Measurements from ENCODE around the gene ADGRB3. TPM values are rescaled to one million over a fixed set of nuclear protein-coding genes. Genes with fewer than 3 reads are reported as not detected.
"Not testable (repeated sequence)": the region's sequence is repeated elsewhere in the genome, so short reads cannot be mapped to it uniquely, and the experiment has no call there.

ADGRB3 gene
- total RNA-seq, 1 donor from 2014 or later: 158 TPM

GRCh38 chr6:68642977-68643376 lies 7.9 kb downstream of the ADGRB3 start:
- DNase-seq (ENCODE audit: low spot score in 2 of 2): no peak
- FAIRE-seq: no peak

- DNase-seq (ENCODE audit: low spot score in 2 of 2) (no peak), FAIRE-seq (no peak)
Measured at GRCh38 chr6:68649669-68650068, 14.6 kb downstream of the ADGRB3 start.

- FAIRE-seq: no peak
- no peak for DNase-seq (ENCODE audit: low spot score in 2 of 2)
Measured at GRCh38 chr6:68650142-68650541, 15.1 kb downstream of the ADGRB3 start.

- no peak for FAIRE-seq
- DNase-seq (ENCODE audit: low spot score in 2 of 2): no peak
Measured at GRCh38 chr6:68651011-68651985, 16.2 kb downstream of the ADGRB3 start.

- FAIRE-seq: no peak
- no peak for DNase-seq (ENCODE audit: low spot score in 2 of 2)
Measured at GRCh38 chr6:68652117-68652536, 17.0 kb downstream of the ADGRB3 start.

- DNase-seq (ENCODE audit: low spot score in 2 of 2) (no peak), FAIRE-seq (no peak)
Measured at GRCh38 chr6:68653074-68653705, 18.1 kb downstream of the ADGRB3 start.

- FAIRE-seq (no peak), DNase-seq (ENCODE audit: low spot score in 2 of 2) (no peak)
Measured at GRCh38 chr6:68653706-68654089, 18.6 kb downstream of the ADGRB3 start.

GRCh38 chr6:68654134-68654533 lies 19.1 kb downstream of the ADGRB3 start:
- no peak for DNase-seq (ENCODE audit: low spot score in 2 of 2)
- no peak for FAIRE-seq

GRCh38 chr6:68655028-68655427 lies 19.9 kb downstream of the ADGRB3 start:
- FAIRE-seq (no peak), DNase-seq (ENCODE audit: low spot score in 2 of 2) (no peak)

GRCh38 chr6:68657374-68658139 lies 22.5 kb downstream of the ADGRB3 start:
- no peak for DNase-seq (ENCODE audit: low spot score in 2 of 2)

GRCh38 chr6:68658338-68658737 lies 23.3 kb downstream of the ADGRB3 start:
- DNase-seq (ENCODE audit: low spot score in 2 of 2): no peak
- FAIRE-seq: no peak

More at GRCh38 chr6:68657374-68658139, 22.5 kb downstream of the ADGRB3 start:
- FAIRE-seq: no peak

- FAIRE-seq (no peak), DNase-seq (ENCODE audit: low spot score in 2 of 2) (no peak)
Measured at GRCh38 chr6:68673255-68673654, 38.2 kb downstream of the ADGRB3 start.

GRCh38 chr6:68675548-68675947 lies 40.5 kb downstream of the ADGRB3 start:
- FAIRE-seq (no peak), DNase-seq (ENCODE audit: low spot score in 2 of 2) (no peak)

GRCh38 chr6:68676094-68676493 lies 41.0 kb downstream of the ADGRB3 start:
- FAIRE-seq; DNase-seq (ENCODE audit: low spot score in 2 of 2): not testable (repeated sequence)

- FAIRE-seq (no peak), DNase-seq (ENCODE audit: low spot score in 2 of 2) (no peak)
Measured at GRCh38 chr6:68677058-68677457, 42.0 kb downstream of the ADGRB3 start.

- FAIRE-seq (no peak), DNase-seq (ENCODE audit: low spot score in 2 of 2) (no peak)
Measured at GRCh38 chr6:68679399-68679798, 44.3 kb downstream of the ADGRB3 start.

- DNase-seq (ENCODE audit: low spot score in 2 of 2): no peak
- no peak for FAIRE-seq
Measured at GRCh38 chr6:68680264-68680663, 45.2 kb downstream of the ADGRB3 start.

GRCh38 chr6:68689910-68690309 lies 54.8 kb downstream of the ADGRB3 start:
- DNase-seq (ENCODE audit: low spot score in 2 of 2) (no peak), FAIRE-seq (no peak)

- DNase-seq (ENCODE audit: low spot score in 2 of 2) (no peak), FAIRE-seq (no peak)
Measured at GRCh38 chr6:68691120-68691519, 56.0 kb downstream of the ADGRB3 start.

- FAIRE-seq (no peak), DNase-seq (ENCODE audit: low spot score in 2 of 2) (no peak)
Measured at GRCh38 chr6:68693271-68693670, 58.2 kb downstream of the ADGRB3 start.

GRCh38 chr6:68695403-68695802 lies 60.3 kb downstream of the ADGRB3 start:
- FAIRE-seq (no peak), DNase-seq (ENCODE audit: low spot score in 2 of 2) (no peak)
